ENCODE measurements around the gene PLEKHA3. TPM values are rescaled to one million over a fixed set of nuclear protein-coding genes. Genes with fewer than 3 reads are reported as not detected.

Gene PLEKHA3
- total and polyA plus RNA-seq, 2 experiments from 2014 or later = 9.6 to 26.6 TPM

GRCh38 chr2:178496049-178496448, 15.8 kb downstream of the PLEKHA3 start:
- no peaks in the 10 kb centered on the region for H3K4me1 ChIP-seq (ENCODE audit: low read depth)
- no peak overlapping the region for H3K4me3 ChIP-seq
- no peak for DNase-seq (ENCODE audit: low read depth in 1 of 2, low spot score in 1 of 2)
- H3K27me3 ChIP-seq = no peaks in the 10 kb centered on the region
- no peak overlapping the region for H3K27ac ChIP-seq
- H3K36me3 ChIP-seq = peaks cover 56% of the 10 kb centered on the region
- no peak for TF ChIP-seq CTCF (IDR thresholded peaks at IDR 0.05; ENCODE audit: low read depth, low read length)
- no peaks in the 10 kb centered on the region for H3K9me3 ChIP-seq (ENCODE audit: low read depth)

DNA sequence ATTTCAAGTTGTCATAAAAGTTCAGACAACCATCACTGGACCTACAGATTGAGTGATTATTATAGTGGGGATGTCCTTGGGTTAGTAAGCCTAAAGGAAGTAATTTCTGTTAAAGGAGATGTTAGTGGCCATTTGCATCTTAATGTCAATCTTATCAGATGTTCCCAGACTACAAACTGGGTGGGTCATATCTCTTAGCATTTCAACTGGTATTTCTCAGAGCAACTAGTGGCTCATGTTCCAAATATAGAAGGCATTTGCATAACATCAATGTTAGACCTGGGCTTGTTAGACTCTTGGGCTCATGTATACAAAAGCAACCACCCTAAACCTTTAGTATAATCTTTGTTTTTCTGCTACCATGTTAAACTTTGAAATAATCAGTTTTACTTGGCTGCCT, 17.9 kb downstream of the PLEKHA3 start:
- no peak overlapping the region for H3K27ac ChIP-seq
- DNase-seq (ENCODE audit: low read depth in 1 of 2, low spot score in 1 of 2) = no peak
- H3K4me1 ChIP-seq (ENCODE audit: low read depth) = no peaks in the 10 kb centered on the region
- H3K4me3 ChIP-seq = no peak overlapping the region
- no peaks in the 10 kb centered on the region for H3K27me3 ChIP-seq
- H3K9me3 ChIP-seq (ENCODE audit: low read depth) = no peaks in the 10 kb centered on the region
- H3K36me3 ChIP-seq = peaks cover 61% of the 10 kb centered on the region
- no peak for TF ChIP-seq CTCF (IDR thresholded peaks at IDR 0.05; ENCODE audit: low read depth, low read length)

DNA sequence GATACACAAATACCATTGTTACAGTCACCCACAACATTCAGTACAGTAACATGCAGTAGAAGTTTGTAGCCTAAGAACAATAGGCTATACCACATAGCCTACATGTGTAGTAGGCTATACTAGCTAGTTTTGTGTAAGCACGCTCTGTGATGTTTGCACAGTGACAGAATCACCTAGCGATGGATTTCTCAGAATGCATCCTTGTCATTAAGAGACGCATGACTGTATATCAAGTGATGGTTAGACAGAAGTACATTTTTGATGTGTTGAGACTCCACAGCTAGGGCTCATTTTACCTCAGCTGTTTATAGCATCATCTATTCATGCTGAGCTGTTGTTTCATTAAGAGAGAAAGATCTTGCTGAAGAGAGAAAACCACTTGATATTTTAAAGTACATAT, 19.4 kb downstream of the PLEKHA3 start:
- no peak overlapping the region for H3K4me3 ChIP-seq
- H3K36me3 ChIP-seq = peaks cover 57% of the 10 kb centered on the region
- H3K4me1 ChIP-seq (ENCODE audit: low read depth) = no peaks in the 10 kb centered on the region
- TF ChIP-seq CTCF (IDR thresholded peaks at IDR 0.05; ENCODE audit: low read depth, low read length) = no peak
- DNase-seq (ENCODE audit: low read depth in 1 of 2, low spot score in 1 of 2) = no peak
- no peaks in the 10 kb centered on the region for H3K27me3 ChIP-seq
- H3K27ac ChIP-seq = no peak overlapping the region
- no peaks in the 10 kb centered on the region for H3K9me3 ChIP-seq (ENCODE audit: low read depth)

DNA sequence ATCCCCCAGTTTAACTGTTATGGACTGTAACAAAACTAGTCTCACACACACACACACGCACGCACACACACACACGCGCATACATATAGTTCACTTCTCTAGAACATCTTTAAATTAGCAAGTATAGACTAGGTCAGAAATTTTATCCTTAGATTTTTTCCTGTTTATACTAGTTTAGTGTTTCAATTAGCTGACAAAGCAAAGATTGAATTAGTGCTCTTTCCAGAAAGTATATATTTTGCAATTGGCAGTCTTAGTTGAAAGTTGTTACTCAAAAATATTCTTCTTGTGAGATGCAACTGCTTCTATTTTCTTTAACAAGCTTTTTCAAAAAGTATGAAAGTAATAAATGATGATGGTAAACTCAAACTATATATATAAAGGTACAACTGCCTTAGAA, 22.5 kb downstream of the PLEKHA3 start:
- Histone ChIP-seq H3K27ac (no peak overlapping the region), H3K4me1 (ENCODE audit: low read depth) (no peaks in the 10 kb centered on the region), H3K36me3 (peaks cover 43% of the 10 kb centered on the region), H3K4me3 (no peak overlapping the region), H3K9me3 (ENCODE audit: low read depth) (no peaks in the 10 kb centered on the region), H3K27me3 (no peaks in the 10 kb centered on the region)
- no peak for DNase-seq (ENCODE audit: low read depth in 1 of 2, low spot score in 1 of 2)
- TF ChIP-seq CTCF (IDR thresholded peaks at IDR 0.05; ENCODE audit: low read depth, low read length) = no peak

DNA sequence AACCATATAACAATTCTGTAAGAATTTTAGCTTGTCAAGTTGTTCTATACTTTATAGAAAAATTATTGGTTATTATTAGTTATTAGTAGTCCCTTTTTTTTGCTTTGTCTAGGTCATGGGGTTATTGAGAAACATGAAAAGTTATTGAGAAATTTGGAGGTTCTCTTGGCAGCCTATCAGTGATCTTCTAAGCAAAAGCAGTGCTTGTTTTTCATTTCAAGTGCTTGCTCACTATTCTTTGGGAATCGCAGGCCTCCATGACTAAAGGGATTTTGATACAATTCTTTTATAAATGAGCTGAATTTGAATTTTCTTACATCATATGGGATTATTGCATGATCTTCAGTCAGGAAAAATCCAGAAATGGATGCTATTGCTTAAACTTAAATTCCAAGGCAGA, 25.8 kb downstream of the PLEKHA3 start:
- no peak for DNase-seq (ENCODE audit: low read depth in 1 of 2, low spot score in 1 of 2)
- Histone ChIP-seq H3K27ac (no peak overlapping the region), H3K27me3 (no peaks in the 10 kb centered on the region), H3K9me3 (ENCODE audit: low read depth) (no peaks in the 10 kb centered on the region), H3K36me3 (peaks cover 25% of the 10 kb centered on the region), H3K4me1 (ENCODE audit: low read depth) (no peaks in the 10 kb centered on the region), H3K4me3 (no peak overlapping the region)
- TF ChIP-seq CTCF (IDR thresholded peaks at IDR 0.05; ENCODE audit: low read depth, low read length) = no peak

- TF ChIP-seq CTCF (IDR thresholded peaks at IDR 0.05; ENCODE audit: low read depth, low read length) = no peak
- Histone ChIP-seq H3K4me1 (ENCODE audit: low read depth) (no peaks in the 10 kb centered on the region), H3K27me3 (no peaks in the 10 kb centered on the region), H3K27ac (no peak overlapping the region), H3K36me3 (peaks cover 21% of the 10 kb centered on the region), H3K4me3 (no peak overlapping the region), H3K9me3 (ENCODE audit: low read depth) (no peaks in the 10 kb centered on the region)
- no peak for DNase-seq (ENCODE audit: low read depth in 1 of 2, low spot score in 1 of 2)
Measured at GRCh38 chr2:178506524-178506923, 26.3 kb downstream of the PLEKHA3 start.
